Activated T-helper 17 cell treated with anti-CD3 and anti-CD28 coated beads, Interleukin-2, amount 50 U/mL, for 72 hours (primary cell): Measurements from ENCODE around the gene NR1H4. TPM values are rescaled to one million over a fixed set of nuclear protein-coding genes. Genes with fewer than 3 reads are reported as not detected.

Experiments
- ATAC-seq: fragments of 150-1000 bp; cut with Tn5 transposase; replicated peaks from 2 replicates; pipeline ENCODE4 v1.10.0; 2021; ENCODE audit warnings: mild to moderate bottlenecking, moderate library complexity
- H3K27ac Mint-ChIP-seq: one replicate; pipeline ENCODE4 v1.8.0; 2022; ENCODE audit warnings: mixed read lengths
- H3K27me3 Mint-ChIP-seq: one replicate; pipeline ENCODE4 v1.8.0; 2022; ENCODE audit warnings: mixed read lengths
- H3K36me3 Mint-ChIP-seq: one replicate; pipeline ENCODE4 v1.8.0; 2022; ENCODE audit warnings: low read depth, mild to moderate bottlenecking, mixed read lengths
- H3K4me1 Mint-ChIP-seq: one replicate; pipeline ENCODE4 v1.8.0; 2022; ENCODE audit warnings: mixed read lengths
- H3K4me3 Mint-ChIP-seq: one replicate; pipeline ENCODE4 v1.8.0; 2022; ENCODE audit warnings: mild to moderate bottlenecking, mixed read lengths
- H3K9me3 Mint-ChIP-seq: one replicate; pipeline ENCODE4 v1.8.0; 2022; ENCODE audit warnings: mixed read lengths
- total RNA-seq, 2 donors: library from RNA; stranded (reverse); gene quantifications; one replicate each; pipeline ENCODE4 v1.2.3, GENCODE V29; 2022

The NR1H4 gene
- total RNA-seq, 2 donors from 2014 or later, result not detected

DNA sequence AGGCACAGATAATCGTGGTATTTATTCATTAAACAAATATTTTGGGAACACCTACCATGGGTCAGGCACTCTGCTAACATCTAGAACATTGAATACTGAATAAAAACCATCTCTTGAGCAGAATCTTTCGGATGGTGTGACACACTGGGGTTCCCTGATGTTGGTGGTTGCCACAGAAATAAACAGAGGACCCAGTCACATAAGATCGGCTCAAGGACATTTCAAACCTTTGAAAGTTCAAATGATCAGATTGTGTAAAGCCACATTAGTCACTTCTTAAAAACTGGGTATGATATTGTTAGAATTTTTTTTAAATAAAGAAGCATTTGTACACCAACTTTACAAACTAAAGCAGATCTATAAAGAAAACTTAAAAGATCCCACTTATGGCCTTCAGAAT lies 39.0 kb downstream of the NR1H4 start:
- no peak for ATAC-seq
- no peak overlapping the region for H3K27ac Mint-ChIP-seq
- H3K9me3 Mint-ChIP-seq, result peaks cover 5% of the 10 kb centered on the region
- H3K36me3 Mint-ChIP-seq, result no peaks in the 10 kb centered on the region
- no peak overlapping the region for H3K4me3 Mint-ChIP-seq
- H3K27me3 Mint-ChIP-seq, result no peaks in the 10 kb centered on the region
- no peaks in the 10 kb centered on the region for H3K4me1 Mint-ChIP-seq

DNA sequence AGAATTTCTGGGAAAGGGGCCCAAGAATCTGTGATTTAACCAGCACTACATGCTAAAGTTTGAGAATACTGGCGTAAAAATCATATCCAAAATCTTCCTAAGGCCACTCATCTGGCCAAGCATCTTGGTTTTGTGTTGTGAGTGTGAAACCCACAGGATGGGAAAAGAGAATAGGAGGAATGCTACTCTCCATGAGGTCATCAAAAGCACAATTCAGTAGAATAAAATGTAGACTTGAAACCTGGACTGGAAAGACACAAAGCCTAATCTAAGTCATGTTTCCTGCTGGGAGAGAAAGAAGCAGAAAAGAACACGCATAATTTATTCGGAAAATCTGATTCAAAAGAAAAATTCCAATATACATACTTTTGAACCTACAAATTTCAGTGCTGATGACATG lies 42.3 kb downstream of the NR1H4 start:
- Mint-ChIP-seq H3K27ac (no peak overlapping the region), H3K9me3 (peaks cover 9% of the 10 kb centered on the region), H3K36me3 (no peaks in the 10 kb centered on the region), H3K4me3 (no peak overlapping the region), H3K4me1 (no peaks in the 10 kb centered on the region), H3K27me3 (no peaks in the 10 kb centered on the region)
- ATAC-seq, result no peak

DNA sequence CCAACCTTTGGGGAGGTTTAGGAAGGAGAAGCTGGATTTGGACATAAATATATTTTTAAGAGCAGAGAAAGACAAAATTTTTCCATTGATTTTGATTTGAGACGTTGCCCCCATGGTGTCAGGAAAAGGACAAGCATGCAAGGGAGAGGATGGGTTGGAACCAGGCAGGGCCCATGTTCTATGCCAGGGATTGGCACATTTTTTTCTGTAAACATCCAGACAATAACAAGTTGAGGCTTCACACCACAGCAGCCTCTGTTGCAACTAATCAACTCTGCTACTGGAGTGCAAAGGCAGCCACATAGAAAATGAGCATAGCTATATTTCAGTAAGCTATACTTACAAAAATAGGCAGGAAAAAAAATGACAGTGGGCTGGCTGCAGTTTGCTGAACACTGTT lies 44.7 kb downstream of the NR1H4 start:
- H3K4me1 Mint-ChIP-seq, result no peaks in the 10 kb centered on the region
- ATAC-seq, result no peak
- no peaks in the 10 kb centered on the region for H3K36me3 Mint-ChIP-seq
- H3K27me3 Mint-ChIP-seq, result peaks cover 5% of the 10 kb centered on the region
- no peak overlapping the region for H3K27ac Mint-ChIP-seq
- H3K4me3 Mint-ChIP-seq, result no peak overlapping the region
- peaks cover 9% of the 10 kb centered on the region for H3K9me3 Mint-ChIP-seq

DNA sequence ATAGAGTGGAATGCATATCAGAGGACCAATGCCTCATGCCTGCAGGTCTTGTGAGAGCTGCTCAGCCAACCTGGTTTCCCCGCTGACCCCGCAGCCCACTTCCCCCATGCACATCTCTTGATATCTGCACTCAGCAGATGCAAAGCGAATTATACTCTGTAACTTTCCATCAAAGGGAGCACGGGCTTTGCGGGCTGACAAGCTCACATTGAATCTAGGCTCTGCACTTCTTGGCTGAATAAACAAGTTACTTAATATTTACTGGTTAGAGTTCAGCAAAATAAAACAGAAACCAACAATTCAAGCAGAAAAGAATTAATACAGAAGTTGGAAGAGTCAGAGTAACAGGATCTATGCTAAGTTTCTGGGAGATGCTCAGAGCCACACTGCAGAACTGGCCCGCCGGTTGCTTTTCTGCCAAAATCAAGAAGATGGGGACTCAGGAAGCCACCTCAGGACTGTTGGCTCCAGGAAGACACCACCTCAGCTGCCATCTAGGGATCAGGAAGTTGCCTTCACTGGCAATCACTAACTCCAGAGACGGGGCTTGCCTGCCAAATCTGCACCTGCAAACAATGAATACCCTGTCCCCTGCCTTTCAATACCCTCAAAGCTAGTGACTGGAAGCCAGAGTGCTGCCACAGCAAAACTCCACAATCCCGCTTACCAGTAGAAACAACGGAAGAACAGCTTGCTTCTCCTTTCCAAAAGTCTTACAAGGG lies 46.5 kb downstream of the NR1H4 start:
- ATAC-seq, result no peak
- Mint-ChIP-seq H3K27me3 (peaks cover 9% of the 10 kb centered on the region), H3K4me3 (no peak overlapping the region), H3K4me1 (no peaks in the 10 kb centered on the region), H3K9me3 (peaks cover 9% of the 10 kb centered on the region), H3K36me3 (no peaks in the 10 kb centered on the region), H3K27ac (no peak overlapping the region)

DNA sequence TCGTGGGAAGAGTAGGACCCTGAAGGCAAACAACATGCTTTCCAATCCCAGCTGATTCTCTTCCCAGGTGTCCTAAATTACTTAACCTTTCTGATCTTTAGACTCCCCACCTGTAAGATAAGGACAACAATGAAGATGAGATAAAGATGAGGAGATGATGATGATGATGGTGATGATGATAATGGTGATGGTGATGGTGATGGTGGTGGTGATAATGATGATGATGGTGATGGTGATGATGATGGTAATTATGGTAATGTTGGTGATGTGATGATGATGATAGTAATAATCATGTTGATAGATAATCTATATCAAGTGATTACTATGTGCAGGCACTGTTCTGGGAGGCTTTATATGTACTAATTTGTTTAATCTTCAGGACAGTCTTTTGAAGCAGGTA lies 48.3 kb downstream of the NR1H4 start:
- H3K27ac Mint-ChIP-seq, result no peak overlapping the region
- H3K27me3 Mint-ChIP-seq, result peaks cover 13% of the 10 kb centered on the region
- ATAC-seq, result no peak
- no peaks in the 10 kb centered on the region for H3K4me1 Mint-ChIP-seq
- H3K4me3 Mint-ChIP-seq, result no peak overlapping the region
- no peaks in the 10 kb centered on the region for H3K36me3 Mint-ChIP-seq
- peaks cover 9% of the 10 kb centered on the region for H3K9me3 Mint-ChIP-seq

DNA sequence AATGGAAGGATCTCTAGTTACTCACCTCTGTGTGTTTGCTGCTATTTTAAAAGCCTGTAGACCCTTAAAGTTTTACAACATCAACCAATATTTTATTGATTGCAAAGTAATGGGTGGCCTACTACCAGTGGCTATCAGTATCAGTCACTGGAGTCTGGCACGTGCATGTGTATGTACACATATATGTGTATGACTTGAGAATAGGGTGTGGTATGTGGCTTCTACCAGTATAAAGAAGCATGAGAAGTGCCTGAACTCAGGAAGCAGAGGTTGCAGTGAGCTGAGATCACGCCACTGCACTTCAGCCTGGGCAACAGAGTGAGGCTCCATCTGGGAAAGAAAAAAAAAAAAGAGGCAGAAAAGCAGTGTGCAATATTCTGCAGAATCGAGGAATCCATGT lies 54.4 kb downstream of the NR1H4 start:
- ATAC-seq, result no peak
- Mint-ChIP-seq H3K4me3 (no peak overlapping the region), H3K36me3 (no peaks in the 10 kb centered on the region), H3K9me3 (no peaks in the 10 kb centered on the region), H3K4me1 (no peaks in the 10 kb centered on the region), H3K27me3 (peaks cover 26% of the 10 kb centered on the region), H3K27ac (no peak overlapping the region)

DNA sequence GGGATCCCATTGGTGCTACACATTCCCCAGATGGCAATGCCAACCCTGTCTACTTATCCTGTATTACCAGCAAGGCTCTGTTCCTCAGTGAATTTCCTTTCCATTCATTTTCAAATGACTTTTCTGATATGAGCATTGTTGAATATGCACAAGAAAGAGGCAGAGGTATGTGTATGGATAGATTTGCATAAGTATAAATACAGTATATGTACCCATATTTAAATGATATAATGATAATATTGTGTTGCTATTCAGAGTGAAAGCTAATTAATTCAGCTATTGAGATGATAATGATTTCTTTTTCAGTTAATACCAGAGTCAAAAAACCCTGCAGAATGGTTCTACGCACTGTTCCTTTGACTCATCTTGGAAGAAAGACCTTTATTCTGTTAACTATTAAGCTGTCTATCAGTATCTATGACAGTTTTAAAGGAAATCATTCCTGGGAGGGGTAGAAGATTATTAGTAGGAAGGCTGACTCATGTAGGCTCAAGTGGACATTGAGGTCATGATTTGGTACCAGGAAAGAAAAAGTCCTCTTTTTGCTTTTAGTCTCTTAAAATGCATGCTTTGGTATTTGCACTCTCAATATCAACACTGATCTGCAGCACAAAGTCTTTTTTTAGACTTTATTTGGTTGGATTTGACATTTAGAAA lies 54.9 kb downstream of the NR1H4 start:
- no peaks in the 10 kb centered on the region for H3K4me1 Mint-ChIP-seq
- H3K9me3 Mint-ChIP-seq, result no peaks in the 10 kb centered on the region
- no peak overlapping the region for H3K4me3 Mint-ChIP-seq
- no peak overlapping the region for H3K27ac Mint-ChIP-seq
- H3K27me3 Mint-ChIP-seq, result peaks cover 26% of the 10 kb centered on the region
- no peaks in the 10 kb centered on the region for H3K36me3 Mint-ChIP-seq
- ATAC-seq, result no peak

DNA sequence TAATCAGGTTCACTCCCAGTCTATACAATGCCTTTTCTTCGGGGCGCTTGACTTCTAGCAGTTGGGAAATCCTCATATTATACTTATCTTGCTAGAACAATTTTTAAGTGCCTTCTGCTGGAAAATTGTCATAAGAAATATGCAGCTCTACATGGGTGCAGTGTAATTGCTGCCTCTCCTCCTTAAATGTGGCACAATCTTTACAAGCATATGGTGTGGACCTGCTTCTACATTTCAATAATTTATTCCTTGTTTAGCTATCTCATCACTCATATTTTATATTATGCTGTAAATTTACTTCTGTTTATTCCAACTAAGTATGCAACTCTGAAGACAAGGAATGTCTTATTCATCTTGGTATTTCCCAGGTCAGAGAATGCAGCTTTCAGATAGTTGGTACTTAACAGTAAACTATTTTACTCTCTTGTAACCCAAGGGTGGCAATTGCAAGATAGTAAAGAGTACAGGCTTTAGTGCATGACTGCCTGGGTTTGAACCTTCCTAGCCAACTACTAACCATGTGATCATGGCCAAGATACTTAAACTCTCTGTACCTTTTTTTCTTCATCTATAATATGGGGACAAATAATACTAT lies 56.2 kb downstream of the NR1H4 start:
- no peaks in the 10 kb centered on the region for H3K36me3 Mint-ChIP-seq
- no peaks in the 10 kb centered on the region for H3K4me1 Mint-ChIP-seq
- H3K4me3 Mint-ChIP-seq, result no peak overlapping the region
- no peak overlapping the region for H3K27ac Mint-ChIP-seq
- peaks cover 25% of the 10 kb centered on the region for H3K27me3 Mint-ChIP-seq
- H3K9me3 Mint-ChIP-seq, result no peaks in the 10 kb centered on the region
- ATAC-seq, result no peak

DNA sequence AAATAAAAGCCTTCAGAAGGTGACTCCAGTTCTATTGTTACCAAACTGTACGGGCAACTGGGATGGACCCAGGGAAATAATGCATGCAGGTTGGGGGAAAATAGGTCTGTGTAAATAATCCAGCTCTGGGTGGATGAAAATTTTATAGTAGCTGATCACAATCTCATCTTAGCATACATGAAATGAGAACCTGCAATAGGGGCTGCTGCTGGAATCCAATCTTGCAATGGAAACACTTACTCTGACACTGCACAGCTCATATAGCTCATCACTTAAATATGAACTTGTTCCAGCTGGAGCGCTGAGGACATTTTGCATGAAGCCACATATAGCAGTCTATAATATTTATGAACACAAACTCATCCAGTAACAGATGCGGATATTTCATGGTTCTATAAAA lies 59.7 kb downstream of the NR1H4 start:
- peaks cover 31% of the 10 kb centered on the region for H3K27me3 Mint-ChIP-seq
- H3K9me3 Mint-ChIP-seq, result no peaks in the 10 kb centered on the region
- ATAC-seq, result no peak
- H3K36me3 Mint-ChIP-seq, result no peaks in the 10 kb centered on the region
- H3K4me1 Mint-ChIP-seq, result no peaks in the 10 kb centered on the region
- H3K27ac Mint-ChIP-seq, result no peak overlapping the region
- H3K4me3 Mint-ChIP-seq, result no peak overlapping the region

DNA sequence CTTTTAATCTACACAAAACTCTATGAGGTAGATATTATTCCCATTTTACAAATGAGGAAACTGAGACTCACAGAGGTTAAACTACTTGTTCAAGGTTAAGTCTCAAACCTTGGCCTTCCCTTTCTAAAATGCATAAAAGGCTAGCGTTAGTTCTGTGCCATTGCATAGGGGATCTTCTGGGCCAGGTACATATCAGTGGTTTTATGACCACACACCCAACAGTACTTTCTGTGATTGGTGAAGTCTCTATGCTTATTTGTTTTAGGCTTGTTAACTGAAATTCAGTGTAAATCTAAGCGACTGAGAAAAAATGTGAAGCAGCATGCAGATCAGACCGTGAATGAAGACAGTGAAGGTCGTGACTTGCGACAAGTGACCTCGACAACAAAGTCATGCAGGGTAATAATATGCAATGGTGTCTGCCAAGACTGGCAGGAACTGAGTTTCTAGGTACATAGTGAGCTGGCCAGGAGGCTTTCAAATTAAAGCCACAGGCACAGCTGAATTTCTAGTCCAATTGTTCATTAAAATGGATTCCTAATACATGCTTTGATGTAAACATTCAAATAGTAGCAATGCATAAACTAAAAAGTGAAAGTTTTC lies 61.1 kb downstream of the NR1H4 start:
- Mint-ChIP-seq H3K4me1 (no peaks in the 10 kb centered on the region), H3K4me3 (no peak overlapping the region), H3K27me3 (peaks cover 26% of the 10 kb centered on the region), H3K27ac (no peak overlapping the region), H3K9me3 (no peaks in the 10 kb centered on the region), H3K36me3 (no peaks in the 10 kb centered on the region)
- ATAC-seq, result no peak

DNA sequence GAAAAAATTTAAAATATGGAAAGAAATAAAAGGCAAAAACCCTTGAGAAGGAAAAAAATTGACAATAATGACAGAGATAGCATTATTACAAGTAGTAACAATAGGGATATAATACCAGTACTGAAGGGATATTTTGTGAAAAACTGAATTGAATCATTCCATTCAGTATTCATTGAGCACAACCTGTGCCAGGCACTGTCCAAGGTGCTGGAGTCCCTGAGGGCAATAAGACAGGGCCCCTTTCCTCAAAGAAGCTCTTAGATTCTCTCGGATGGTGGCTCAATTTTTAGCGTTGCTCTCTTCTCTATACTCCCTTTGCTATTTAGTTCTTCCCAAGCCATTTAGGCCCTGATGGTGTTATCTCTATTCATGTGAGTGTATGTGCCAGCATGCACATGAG lies 65.5 kb downstream of the NR1H4 start:
- Mint-ChIP-seq H3K9me3 (no peaks in the 10 kb centered on the region), H3K27me3 (peaks cover 18% of the 10 kb centered on the region)
- no peak for ATAC-seq

DNA sequence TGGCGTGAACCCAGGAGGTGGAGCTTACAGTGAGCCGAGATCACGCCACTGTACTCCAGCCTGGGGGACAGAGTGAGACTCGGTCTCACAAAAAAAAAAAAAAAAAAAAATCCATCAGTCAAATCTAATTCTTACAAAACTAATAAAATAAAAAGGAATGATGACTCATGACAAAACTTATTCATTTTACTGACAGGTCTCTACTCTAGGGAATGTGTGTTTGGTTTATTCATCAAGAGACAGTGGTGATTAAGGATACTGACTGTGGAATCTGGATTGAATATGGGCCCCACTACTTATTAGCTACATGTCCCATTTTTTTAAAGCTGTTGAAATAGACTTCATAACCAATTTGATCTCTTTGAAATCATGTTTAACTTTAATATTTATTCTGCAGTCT lies 70.5 kb downstream of the NR1H4 start:
- no peaks in the 10 kb centered on the region for H3K9me3 Mint-ChIP-seq
- no peak overlapping the region for H3K27ac Mint-ChIP-seq
- H3K27me3 Mint-ChIP-seq, result peaks cover 10% of the 10 kb centered on the region
- ATAC-seq, result no peak
- no peak overlapping the region for H3K4me3 Mint-ChIP-seq
- H3K4me1 Mint-ChIP-seq, result no peaks in the 10 kb centered on the region
- no peaks in the 10 kb centered on the region for H3K36me3 Mint-ChIP-seq

More for the DNA sequence above, 65.5 kb downstream of the NR1H4 start:
- Mint-ChIP-seq H3K4me1 (no peaks in the 10 kb centered on the region), H3K4me3 (no peak overlapping the region), H3K36me3 (no peaks in the 10 kb centered on the region), H3K27ac (no peak overlapping the region)

DNA sequence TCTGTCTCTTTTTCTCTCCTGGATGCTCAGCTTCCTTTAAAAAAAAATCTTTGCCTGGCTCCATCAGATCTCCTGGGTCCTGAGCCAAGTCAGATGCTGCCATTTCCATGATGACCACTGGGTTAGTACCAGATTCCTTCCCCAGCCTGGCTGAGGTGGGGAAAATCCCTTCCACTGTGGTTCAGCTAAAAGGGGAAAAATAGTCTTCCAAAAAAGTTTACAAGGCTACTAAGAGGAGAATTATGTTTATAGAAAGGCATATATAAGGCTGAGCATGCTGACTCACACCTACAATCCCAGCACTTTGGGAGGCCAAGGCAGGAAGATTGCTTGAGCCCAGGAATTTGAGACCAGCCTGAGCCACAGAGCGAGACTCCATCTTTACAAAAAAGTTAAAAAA lies 71.4 kb downstream of the NR1H4 start:
- H3K27ac Mint-ChIP-seq, result no peak overlapping the region
- no peaks in the 10 kb centered on the region for H3K9me3 Mint-ChIP-seq
- no peaks in the 10 kb centered on the region for H3K36me3 Mint-ChIP-seq
- no peak overlapping the region for H3K4me3 Mint-ChIP-seq
- ATAC-seq, result no peak
- H3K27me3 Mint-ChIP-seq, result peaks cover 10% of the 10 kb centered on the region
- no peaks in the 10 kb centered on the region for H3K4me1 Mint-ChIP-seq

DNA sequence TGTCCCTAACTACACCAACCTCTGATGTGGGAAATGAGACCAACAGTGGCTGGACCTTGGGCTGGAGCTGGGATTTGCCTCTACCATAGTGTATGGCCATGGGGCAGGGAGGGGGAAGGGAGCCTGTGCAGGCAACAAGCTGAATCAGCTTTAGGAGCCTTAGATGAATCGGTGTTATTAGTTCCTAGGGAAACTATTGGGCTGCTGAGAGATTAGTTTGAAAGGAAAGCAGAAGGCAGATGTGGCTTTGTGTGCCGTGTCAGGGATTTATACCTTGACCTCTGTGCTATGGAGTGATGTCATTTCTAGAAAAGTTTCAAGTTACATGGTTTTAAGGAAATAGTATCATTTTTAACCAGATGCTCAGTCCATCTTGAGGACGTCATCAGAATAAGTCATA lies 80.3 kb downstream of the NR1H4 start:
- no peak overlapping the region for H3K4me3 Mint-ChIP-seq
- no peaks in the 10 kb centered on the region for H3K9me3 Mint-ChIP-seq
- H3K36me3 Mint-ChIP-seq, result no peaks in the 10 kb centered on the region
- no peak overlapping the region for H3K27ac Mint-ChIP-seq
- ATAC-seq, result no peak
- H3K27me3 Mint-ChIP-seq, result peaks cover 5% of the 10 kb centered on the region
- no peaks in the 10 kb centered on the region for H3K4me1 Mint-ChIP-seq

DNA sequence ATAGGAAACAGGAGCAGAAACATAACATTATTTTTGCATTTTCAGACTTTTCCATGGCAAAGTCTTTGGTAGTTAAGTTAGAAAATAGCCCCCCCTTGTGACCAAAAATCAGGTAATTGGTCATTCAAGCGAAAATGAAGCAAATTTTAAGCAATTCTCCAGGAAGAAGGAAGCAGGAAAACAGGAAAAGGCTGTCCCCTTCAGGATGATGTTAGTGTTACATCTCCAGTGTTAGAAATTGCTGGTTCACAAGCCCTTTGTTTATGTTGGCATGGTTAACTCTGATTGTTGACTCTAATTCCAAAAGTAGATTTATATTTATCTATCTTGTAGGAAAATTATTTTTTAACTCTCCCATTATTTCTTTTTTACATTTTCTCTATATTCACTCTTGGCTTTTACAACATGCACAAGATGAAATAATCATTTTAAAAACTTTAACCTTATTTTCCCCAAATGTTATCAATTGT lies 81.0 kb downstream of the NR1H4 start:
- H3K4me1 Mint-ChIP-seq, result no peaks in the 10 kb centered on the region
- H3K27ac Mint-ChIP-seq, result no peak overlapping the region
- no peaks in the 10 kb centered on the region for H3K36me3 Mint-ChIP-seq
- no peak for ATAC-seq
- H3K27me3 Mint-ChIP-seq, result peaks cover 6% of the 10 kb centered on the region
- no peak overlapping the region for H3K4me3 Mint-ChIP-seq
- no peaks in the 10 kb centered on the region for H3K9me3 Mint-ChIP-seq
